Measurements from ENCODE around the gene TRMT44.
A peak's percentile ranks its signal among the peaks of the same experiment; 100 is the strongest.

TRMT44 gene

GRCh38 chr4:8440492-8441311 is at the start of gene TRMT44, which contains the start of gene ACOX3:
TSS of gene TRMT44 (plus strand) at chr4:8440777. CDS start at chr4:8440823, 46 bp downstream.
TSS of gene ACOX3 (minus strand) at chr4:8440723. CDS start at chr4:8416521, 24,202 bp downstream.
- H3K4me3 ChIP-seq (ENCODE audit: low read depth, low read length) = peak within 1 kb of the TSS; percentile 83
- no peaks in the 10 kb centered on the region for H3K27me3 ChIP-seq (ENCODE audit: insufficient read depth, low read length)
- H3K36me3 ChIP-seq (ENCODE audit: insufficient read depth, low read length) = no peaks in the 10 kb centered on the region
- peaks cover 69% of the 10 kb centered on the region for H3K79me2 ChIP-seq (ENCODE audit: control insufficient read depth, insufficient read depth, low read length, unreplicated experiment)
- H3K27ac ChIP-seq (ENCODE audit: low read depth, low read length) = peak within 1 kb of the TSS; percentile 94
- H3K4me1 ChIP-seq (ENCODE audit: control insufficient read depth, insufficient read depth, low read length, unreplicated experiment) = peaks cover 46% of the 10 kb centered on the region
- H2AFZ ChIP-seq (ENCODE audit: low read length, unreplicated experiment) = peak within 1 kb of the TSS; percentile 80

- Histone ChIP-seq H3K4me1 (ENCODE audit: control insufficient read depth, insufficient read depth, low read length, unreplicated experiment) (peaks cover 33% of the 10 kb centered on the region), H3K36me3 (ENCODE audit: insufficient read depth, low read length) (no peaks in the 10 kb centered on the region), H3K27ac (ENCODE audit: low read depth, low read length) (no peak overlapping the region), H3K79me2 (ENCODE audit: control insufficient read depth, insufficient read depth, low read length, unreplicated experiment) (no peaks in the 10 kb centered on the region), H2AFZ (ENCODE audit: low read length, unreplicated experiment) (no peak overlapping the region), H3K4me3 (ENCODE audit: low read depth, low read length) (no peak overlapping the region), H3K27me3 (ENCODE audit: insufficient read depth, low read length) (no peaks in the 10 kb centered on the region)
Measured at GRCh38 chr4:8391071-8391470, 49.5 kb upstream of the TRMT44 start.

- Histone ChIP-seq H3K36me3 (ENCODE audit: insufficient read depth, low read length) (no peaks in the 10 kb centered on the region), H3K4me3 (ENCODE audit: low read depth, low read length) (no peak overlapping the region), H3K27ac (ENCODE audit: low read depth, low read length) (no peak overlapping the region), H3K79me2 (ENCODE audit: control insufficient read depth, insufficient read depth, low read length, unreplicated experiment) (no peaks in the 10 kb centered on the region), H3K27me3 (ENCODE audit: insufficient read depth, low read length) (no peaks in the 10 kb centered on the region), H2AFZ (ENCODE audit: low read length, unreplicated experiment) (no peak overlapping the region), H3K4me1 (ENCODE audit: control insufficient read depth, insufficient read depth, low read length, unreplicated experiment) (peaks cover 33% of the 10 kb centered on the region)
Measured at GRCh38 chr4:8391972-8392371, 48.6 kb upstream of the TRMT44 start.

- H2AFZ ChIP-seq (ENCODE audit: low read length, unreplicated experiment) = no peak overlapping the region
- peak overlapping the region; percentile 56; the same call in 1 of the 2 replicates for H3K27ac ChIP-seq (ENCODE audit: low read depth, low read length)
Measured at GRCh38 chr4:8392591-8393190, 47.9 kb upstream of the TRMT44 start.

GRCh38 chr4:8393593-8394038 is 47.0 kb upstream of the TRMT44 start:
- peaks cover 33% of the 10 kb centered on the region for H3K4me1 ChIP-seq (ENCODE audit: control insufficient read depth, insufficient read depth, low read length, unreplicated experiment)

More at GRCh38 chr4:8392591-8393190, 47.9 kb upstream of the TRMT44 start:
- H3K4me3 ChIP-seq (ENCODE audit: low read depth, low read length) = no peak overlapping the region
- H3K79me2 ChIP-seq (ENCODE audit: control insufficient read depth, insufficient read depth, low read length, unreplicated experiment) = no peaks in the 10 kb centered on the region
- no peaks in the 10 kb centered on the region for H3K36me3 ChIP-seq (ENCODE audit: insufficient read depth, low read length)
- H3K4me1 ChIP-seq (ENCODE audit: control insufficient read depth, insufficient read depth, low read length, unreplicated experiment) = peaks cover 33% of the 10 kb centered on the region
- no peaks in the 10 kb centered on the region for H3K27me3 ChIP-seq (ENCODE audit: insufficient read depth, low read length)

GRCh38 chr4:8394061-8394519 is 46.5 kb upstream of the TRMT44 start:
- Histone ChIP-seq H3K79me2 (ENCODE audit: control insufficient read depth, insufficient read depth, low read length, unreplicated experiment) (no peaks in the 10 kb centered on the region), H3K4me1 (ENCODE audit: control insufficient read depth, insufficient read depth, low read length, unreplicated experiment) (peaks cover 33% of the 10 kb centered on the region), H2AFZ (ENCODE audit: low read length, unreplicated experiment) (no peak overlapping the region), H3K27ac (ENCODE audit: low read depth, low read length) (peak overlapping the region; percentile 51), H3K27me3 (ENCODE audit: insufficient read depth, low read length) (no peaks in the 10 kb centered on the region), H3K36me3 (ENCODE audit: insufficient read depth, low read length) (no peaks in the 10 kb centered on the region), H3K4me3 (ENCODE audit: low read depth, low read length) (peak overlapping the region; percentile 40)

More at GRCh38 chr4:8393593-8394038, 47.0 kb upstream of the TRMT44 start:
- H3K27ac ChIP-seq (ENCODE audit: low read depth, low read length) = peak overlapping the region; percentile 56
- no peaks in the 10 kb centered on the region for H3K36me3 ChIP-seq (ENCODE audit: insufficient read depth, low read length)
- H3K79me2 ChIP-seq (ENCODE audit: control insufficient read depth, insufficient read depth, low read length, unreplicated experiment) = no peaks in the 10 kb centered on the region
- H3K27me3 ChIP-seq (ENCODE audit: insufficient read depth, low read length) = no peaks in the 10 kb centered on the region
- peak overlapping the region; percentile 40 for H3K4me3 ChIP-seq (ENCODE audit: low read depth, low read length)
- H2AFZ ChIP-seq (ENCODE audit: low read length, unreplicated experiment) = no peak overlapping the region

GRCh38 chr4:8394806-8395205 is 45.8 kb upstream of the TRMT44 start:
- Histone ChIP-seq H3K27me3 (ENCODE audit: insufficient read depth, low read length) (no peaks in the 10 kb centered on the region), H2AFZ (ENCODE audit: low read length, unreplicated experiment) (no peak overlapping the region), H3K79me2 (ENCODE audit: control insufficient read depth, insufficient read depth, low read length, unreplicated experiment) (no peaks in the 10 kb centered on the region), H3K27ac (ENCODE audit: low read depth, low read length) (no peak overlapping the region), H3K36me3 (ENCODE audit: insufficient read depth, low read length) (no peaks in the 10 kb centered on the region), H3K4me1 (ENCODE audit: control insufficient read depth, insufficient read depth, low read length, unreplicated experiment) (peaks cover 33% of the 10 kb centered on the region), H3K4me3 (ENCODE audit: low read depth, low read length) (no peak overlapping the region)

- Histone ChIP-seq H3K4me3 (ENCODE audit: low read depth, low read length) (no peak overlapping the region), H3K27me3 (ENCODE audit: insufficient read depth, low read length) (no peaks in the 10 kb centered on the region), H3K36me3 (ENCODE audit: insufficient read depth, low read length) (no peaks in the 10 kb centered on the region), H3K4me1 (ENCODE audit: control insufficient read depth, insufficient read depth, low read length, unreplicated experiment) (peaks cover 33% of the 10 kb centered on the region), H3K79me2 (ENCODE audit: control insufficient read depth, insufficient read depth, low read length, unreplicated experiment) (no peaks in the 10 kb centered on the region), H2AFZ (ENCODE audit: low read length, unreplicated experiment) (no peak overlapping the region), H3K27ac (ENCODE audit: low read depth, low read length) (no peak overlapping the region)
Measured at GRCh38 chr4:8395504-8396296, 44.9 kb upstream of the TRMT44 start.

- Histone ChIP-seq H3K79me2 (ENCODE audit: control insufficient read depth, insufficient read depth, low read length, unreplicated experiment) (no peaks in the 10 kb centered on the region), H3K4me3 (ENCODE audit: low read depth, low read length) (no peak overlapping the region), H3K27me3 (ENCODE audit: insufficient read depth, low read length) (no peaks in the 10 kb centered on the region), H3K27ac (ENCODE audit: low read depth, low read length) (no peak overlapping the region), H3K4me1 (ENCODE audit: control insufficient read depth, insufficient read depth, low read length, unreplicated experiment) (peaks cover 28% of the 10 kb centered on the region), H2AFZ (ENCODE audit: low read length, unreplicated experiment) (no peak overlapping the region), H3K36me3 (ENCODE audit: insufficient read depth, low read length) (no peaks in the 10 kb centered on the region)
Measured at GRCh38 chr4:8396762-8397406, 43.7 kb upstream of the TRMT44 start.

GRCh38 chr4:8398347-8398746 is 42.2 kb upstream of the TRMT44 start:
- Histone ChIP-seq H3K79me2 (ENCODE audit: control insufficient read depth, insufficient read depth, low read length, unreplicated experiment) (no peaks in the 10 kb centered on the region), H3K36me3 (ENCODE audit: insufficient read depth, low read length) (no peaks in the 10 kb centered on the region), H3K27me3 (ENCODE audit: insufficient read depth, low read length) (no peaks in the 10 kb centered on the region), H3K27ac (ENCODE audit: low read depth, low read length) (no peak overlapping the region), H3K4me3 (ENCODE audit: low read depth, low read length) (no peak overlapping the region), H2AFZ (ENCODE audit: low read length, unreplicated experiment) (no peak overlapping the region), H3K4me1 (ENCODE audit: control insufficient read depth, insufficient read depth, low read length, unreplicated experiment) (peaks cover 14% of the 10 kb centered on the region)

All from ACC112 (cell line).